Activated CD4-positive, alpha-beta memory T cell treated with anti-CD3 and anti-CD28 coated beads, Interleukin-2, amount 10 ng/mL, durations not matched to agents 7 days and 5 days (primary cell): Measurements from ENCODE around the gene PCSK5. TPM values are rescaled to one million over a fixed set of nuclear protein-coding genes. Genes with fewer than 3 reads are reported as not detected.

ENCODE experiments used
- CTCF ChIA-PET: fragments of 350-600 bp; sonication (Branson Sonifier 250); formaldehyde crosslinking; loops from one replicate; lab custom pipeline; 2021; ENCODE audit warnings: antibody characterized with exemption, inconsistent platforms; lab: Charles Lee
- POLR2A ChIA-PET: fragments of 350-600 bp; sonication (Branson Sonifier 250); formaldehyde crosslinking; loops from one replicate; lab custom pipeline; 2021; ENCODE audit warnings: antibody characterized with exemption; lab: Charles Lee
- DNase-seq: peaks from one replicate; pipeline ENCODE4 v3.0.0-alpha.2; 2020
- H3K27ac Mint-ChIP-seq: one replicate; pipeline ENCODE4 v1.8.0; 2021; ENCODE audit warnings: mild to moderate bottlenecking, mixed read lengths
- H3K27me3 Mint-ChIP-seq: one replicate; pipeline ENCODE4 v1.8.0; 2021; ENCODE audit warnings: mixed read lengths
- H3K36me3 Mint-ChIP-seq: one replicate; pipeline ENCODE4 v1.8.0; 2021; ENCODE audit warnings: low read depth, mixed read lengths
- H3K4me1 Mint-ChIP-seq: one replicate; pipeline ENCODE4 v1.8.0; 2021; ENCODE audit warnings: mixed read lengths
- H3K4me3 Mint-ChIP-seq: one replicate; pipeline ENCODE4 v1.8.0; 2021; ENCODE audit warnings: mild to moderate bottlenecking, mixed read lengths
- H3K9me3 Mint-ChIP-seq: one replicate; pipeline ENCODE4 v1.8.0; 2021; ENCODE audit warnings: mixed read lengths
- total RNA-seq, 2 experiments: library from RNA; stranded (reverse); gene quantifications; one replicate each; pipeline ENCODE4 v1.2.3, GENCODE V29; 2021

The PCSK5 gene
- total RNA-seq, 2 experiments from 2014 or later: 1.2 to 1.7 TPM

DNA sequence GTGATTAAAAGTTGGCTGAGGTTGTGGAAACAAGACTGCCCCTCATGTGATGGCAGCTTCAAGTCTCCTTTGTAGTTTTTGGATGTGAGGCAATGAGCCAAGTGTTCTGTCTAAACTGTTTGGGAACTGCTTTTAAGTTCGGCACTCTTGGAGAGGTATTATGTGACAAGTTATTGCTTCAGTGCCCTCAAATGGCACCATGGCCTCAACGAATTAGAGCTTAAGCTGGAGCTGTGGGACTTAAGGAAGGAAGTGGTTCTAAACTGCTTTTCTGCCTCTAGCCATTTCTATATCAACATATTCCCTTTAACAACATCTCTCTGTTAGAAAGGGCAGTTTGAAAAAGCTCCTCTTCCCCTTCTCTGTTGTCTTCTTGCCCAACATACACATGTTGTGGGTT is 276.1 kb downstream of the PCSK5 start:
- Mint-ChIP-seq H3K27me3 (no peaks in the 10 kb centered on the region), H3K9me3 (no peaks in the 10 kb centered on the region), H3K36me3 (no peaks in the 10 kb centered on the region), H3K4me3 (no peak overlapping the region), H3K4me1 (no peaks in the 10 kb centered on the region), H3K27ac (no peak overlapping the region)
- ChIA-PET POLR2A (no interaction called here), CTCF (interaction anchor here (0.8 kb wide), 1 partner anchor 10 kb away, joined by 3 read pairs; no protein-coding TSS in a partner anchor)
- DNase-seq: no peak

DNA sequence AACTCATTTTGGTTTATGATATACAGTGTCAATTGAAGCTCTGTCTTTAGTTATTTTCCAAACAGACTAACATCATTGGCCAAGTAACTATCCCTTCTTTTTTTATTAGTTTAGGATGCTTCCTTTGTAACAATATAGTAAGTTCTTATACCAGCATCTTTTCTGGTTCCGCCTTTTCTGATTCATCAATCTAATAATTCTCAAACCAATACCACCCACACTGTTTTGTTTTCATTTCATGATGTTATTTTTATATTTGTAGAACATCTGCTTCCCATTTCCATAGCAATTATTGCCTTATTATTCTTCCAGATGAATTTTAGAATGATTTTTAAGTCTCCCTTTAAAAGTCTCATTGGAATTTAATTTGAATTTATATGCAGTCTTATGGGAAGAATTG is 285.7 kb downstream of the PCSK5 start:
- peaks cover 6% of the 10 kb centered on the region for H3K4me1 Mint-ChIP-seq
- H3K9me3 Mint-ChIP-seq: peaks cover 2% of the 10 kb centered on the region
- H3K27ac Mint-ChIP-seq: no peak overlapping the region
- CTCF ChIA-PET: no interaction called here
- no peak overlapping the region for H3K4me3 Mint-ChIP-seq
- no peaks in the 10 kb centered on the region for H3K36me3 Mint-ChIP-seq
- POLR2A ChIA-PET: no interaction called here
- no peaks in the 10 kb centered on the region for H3K27me3 Mint-ChIP-seq
- no peak for DNase-seq

DNA sequence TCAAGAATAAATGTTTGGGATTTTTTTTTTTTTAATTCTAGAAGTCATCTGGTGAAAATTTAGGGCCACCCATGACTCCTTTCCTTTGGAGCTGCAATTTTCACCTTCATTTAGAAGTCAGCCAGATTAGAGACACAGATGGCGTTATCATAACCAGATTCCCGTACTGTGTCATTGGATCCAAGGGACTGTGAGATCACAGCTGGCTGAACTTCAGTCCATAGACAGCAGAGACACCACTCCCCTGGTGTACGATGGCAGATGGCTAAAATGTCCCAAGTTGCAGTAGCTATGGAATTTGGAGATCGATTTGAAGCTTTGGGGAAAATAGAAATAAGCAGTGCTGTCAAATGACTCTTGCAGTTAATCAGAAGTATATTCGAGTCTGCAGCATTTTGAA is 287.5 kb downstream of the PCSK5 start:
- no peak overlapping the region for H3K27ac Mint-ChIP-seq
- DNase-seq: no peak
- no peaks in the 10 kb centered on the region for H3K27me3 Mint-ChIP-seq
- POLR2A ChIA-PET: no interaction called here
- H3K9me3 Mint-ChIP-seq: peaks cover 2% of the 10 kb centered on the region
- H3K4me3 Mint-ChIP-seq: no peak overlapping the region
- H3K4me1 Mint-ChIP-seq: peaks cover 12% of the 10 kb centered on the region
- no peaks in the 10 kb centered on the region for H3K36me3 Mint-ChIP-seq
- CTCF ChIA-PET: no interaction called here

DNA sequence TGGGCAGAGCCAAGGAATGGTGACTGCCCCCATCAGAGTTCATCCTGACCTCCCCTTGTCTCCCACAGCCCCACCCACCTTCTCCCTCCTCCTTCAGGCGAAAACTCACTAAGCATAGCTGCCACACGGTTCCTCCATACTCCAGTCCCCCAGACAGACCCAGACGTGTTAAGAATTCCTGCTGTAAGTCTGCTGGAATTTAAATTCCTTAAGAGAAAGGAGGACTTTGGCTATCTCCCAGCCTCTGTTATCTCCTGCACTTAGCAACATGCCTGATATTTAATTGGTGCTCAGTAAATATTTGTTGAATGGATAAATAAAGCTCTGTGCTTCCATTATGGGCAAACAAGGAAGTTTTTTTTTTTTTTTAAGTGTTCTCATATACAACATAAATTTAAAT is 290.1 kb downstream of the PCSK5 start:
- ChIA-PET POLR2A (no interaction called here), CTCF (no interaction called here)
- no peaks in the 10 kb centered on the region for H3K9me3 Mint-ChIP-seq
- H3K36me3 Mint-ChIP-seq: no peaks in the 10 kb centered on the region
- no peak overlapping the region for H3K27ac Mint-ChIP-seq
- DNase-seq: no peak
- H3K4me3 Mint-ChIP-seq: no peak overlapping the region
- peaks cover 12% of the 10 kb centered on the region for H3K4me1 Mint-ChIP-seq
- H3K27me3 Mint-ChIP-seq: no peaks in the 10 kb centered on the region

DNA sequence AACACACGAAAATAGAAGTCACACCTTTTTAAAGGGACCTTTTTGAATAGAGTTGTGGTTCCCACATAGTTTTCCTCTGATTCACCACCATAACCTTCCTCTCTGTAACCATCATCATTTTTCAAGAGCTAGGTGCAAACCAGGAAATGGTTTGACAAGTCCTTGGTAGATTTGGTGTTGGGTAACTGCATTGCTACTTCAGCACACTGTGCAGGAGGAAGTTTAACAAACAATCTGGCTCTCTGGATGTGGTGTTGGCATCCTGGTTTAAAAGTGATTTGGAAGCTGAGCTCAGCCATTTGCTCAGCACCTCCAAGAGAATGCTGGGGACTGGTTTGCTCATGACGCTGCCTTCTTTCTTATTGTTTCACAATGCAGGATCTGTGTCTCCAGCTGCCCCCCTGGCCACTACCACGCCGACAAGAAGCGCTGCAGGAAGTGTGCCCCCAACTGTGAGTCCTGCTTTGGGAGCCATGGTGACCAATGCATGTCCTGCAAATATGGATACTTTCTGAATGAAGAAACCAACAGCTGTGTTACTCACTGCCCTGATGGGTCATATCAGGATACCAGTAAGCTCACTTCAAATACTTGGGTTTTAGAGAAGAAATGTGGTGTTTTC is 290.7 kb downstream of the PCSK5 start:
- CTCF ChIA-PET: no interaction called here
- no peaks in the 10 kb centered on the region for H3K9me3 Mint-ChIP-seq
- DNase-seq: no peak

DNA sequence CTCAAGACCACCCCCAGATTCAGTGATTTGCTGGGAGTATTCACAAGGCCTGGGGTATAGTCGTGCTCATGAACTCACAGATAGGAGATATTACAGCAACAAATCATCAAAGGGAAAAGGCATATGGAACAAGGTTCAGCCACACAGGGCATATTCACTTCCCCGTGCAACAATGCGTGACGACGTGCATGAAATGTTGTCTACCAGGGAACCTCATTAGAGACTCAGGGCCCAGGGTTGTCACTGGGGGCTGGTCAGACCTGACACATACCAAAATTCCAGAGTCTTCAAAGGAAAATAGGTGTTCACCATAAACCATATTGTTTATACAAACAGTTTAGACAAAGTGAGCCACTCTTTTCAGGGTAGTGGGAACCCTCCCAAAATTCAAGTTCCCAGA is 291.3 kb downstream of the PCSK5 start:
- no peaks in the 10 kb centered on the region for H3K36me3 Mint-ChIP-seq
- H3K9me3 Mint-ChIP-seq: no peaks in the 10 kb centered on the region
- no peak overlapping the region for H3K4me3 Mint-ChIP-seq
- peaks cover 12% of the 10 kb centered on the region for H3K4me1 Mint-ChIP-seq
- H3K27me3 Mint-ChIP-seq: no peaks in the 10 kb centered on the region
- ChIA-PET CTCF (no interaction called here), POLR2A (no interaction called here)
- H3K27ac Mint-ChIP-seq: no peak overlapping the region
- no peak for DNase-seq

More for the DNA sequence above, 290.7 kb downstream of the PCSK5 start:
- H3K36me3 Mint-ChIP-seq: no peaks in the 10 kb centered on the region
- H3K27ac Mint-ChIP-seq: no peak overlapping the region
- POLR2A ChIA-PET: no interaction called here
- peaks cover 12% of the 10 kb centered on the region for H3K4me1 Mint-ChIP-seq
- H3K4me3 Mint-ChIP-seq: no peak overlapping the region
- no peaks in the 10 kb centered on the region for H3K27me3 Mint-ChIP-seq

DNA sequence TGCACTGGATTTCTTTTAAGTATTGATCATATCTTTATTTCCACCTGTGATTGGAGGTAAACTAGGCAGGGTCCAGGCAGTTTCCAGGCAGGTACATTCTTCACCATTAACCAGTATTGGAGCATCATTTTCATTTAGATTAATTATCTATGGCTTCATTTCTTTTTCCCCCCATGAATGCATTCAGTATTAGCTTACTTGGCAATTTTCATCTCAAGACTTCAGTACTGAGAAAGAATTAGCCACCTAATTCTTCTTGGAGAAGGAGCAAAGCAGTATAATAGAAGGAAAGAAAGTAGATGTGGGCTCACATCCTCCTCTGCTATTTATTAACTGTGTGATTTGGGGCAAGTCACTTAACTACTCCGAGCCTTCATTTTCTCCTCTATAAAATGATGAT is 295.0 kb downstream of the PCSK5 start:
- H3K36me3 Mint-ChIP-seq: no peaks in the 10 kb centered on the region
- no peak overlapping the region for H3K4me3 Mint-ChIP-seq
- DNase-seq: no peak
- H3K4me1 Mint-ChIP-seq: peaks cover 12% of the 10 kb centered on the region
- CTCF ChIA-PET: no interaction called here
- no peaks in the 10 kb centered on the region for H3K9me3 Mint-ChIP-seq
- H3K27me3 Mint-ChIP-seq: no peaks in the 10 kb centered on the region
- POLR2A ChIA-PET: no interaction called here
- H3K27ac Mint-ChIP-seq: no peak overlapping the region

DNA sequence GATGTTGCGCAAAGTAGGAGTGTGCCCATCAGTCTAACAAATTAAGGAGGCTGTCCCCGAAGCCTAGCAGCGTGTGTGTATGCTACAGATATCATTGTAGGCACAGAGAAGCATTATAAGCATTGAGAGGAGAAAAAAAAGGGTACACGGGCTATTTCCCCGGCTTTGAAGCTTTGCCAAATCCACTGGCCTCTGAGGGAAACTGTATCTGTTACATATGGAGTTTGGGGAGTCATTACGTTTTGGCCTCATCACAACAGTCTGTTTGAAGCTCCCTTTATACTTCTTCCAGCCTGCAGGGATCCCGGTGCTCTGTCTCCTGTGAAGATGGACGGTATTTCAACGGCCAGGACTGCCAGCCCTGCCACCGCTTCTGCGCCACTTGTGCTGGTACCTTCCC is 297.8 kb downstream of the PCSK5 start:
- no peak overlapping the region for H3K4me3 Mint-ChIP-seq
- no peaks in the 10 kb centered on the region for H3K36me3 Mint-ChIP-seq
- H3K27ac Mint-ChIP-seq: no peak overlapping the region
- no peaks in the 10 kb centered on the region for H3K4me1 Mint-ChIP-seq
- CTCF ChIA-PET: no interaction called here
- no peak for DNase-seq
- POLR2A ChIA-PET: no interaction called here
- no peaks in the 10 kb centered on the region for H3K27me3 Mint-ChIP-seq
- no peaks in the 10 kb centered on the region for H3K9me3 Mint-ChIP-seq

DNA sequence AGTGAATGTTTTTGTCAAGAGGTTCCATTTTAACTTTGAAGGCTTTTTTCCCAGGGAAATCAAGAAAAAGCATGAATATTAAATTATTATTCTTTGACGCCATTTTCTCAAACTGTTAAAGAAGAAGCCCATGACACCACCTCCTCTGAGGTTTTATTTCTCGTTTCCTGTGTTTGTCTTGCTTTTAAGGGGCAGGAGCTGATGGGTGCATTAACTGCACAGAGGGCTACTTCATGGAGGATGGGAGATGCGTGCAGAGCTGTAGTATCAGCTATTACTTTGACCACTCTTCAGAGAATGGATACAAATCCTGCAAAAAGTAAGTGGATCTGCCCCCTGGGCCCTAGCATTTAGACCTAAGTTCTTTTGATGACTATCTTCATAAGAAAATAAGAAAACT is 298.4 kb downstream of the PCSK5 start:
- no peaks in the 10 kb centered on the region for H3K36me3 Mint-ChIP-seq
- H3K4me3 Mint-ChIP-seq: no peak overlapping the region
- no peaks in the 10 kb centered on the region for H3K9me3 Mint-ChIP-seq
- H3K27me3 Mint-ChIP-seq: no peaks in the 10 kb centered on the region
- POLR2A ChIA-PET: no interaction called here
- no peaks in the 10 kb centered on the region for H3K4me1 Mint-ChIP-seq
- DNase-seq: no peak
- CTCF ChIA-PET: no interaction called here
- no peak overlapping the region for H3K27ac Mint-ChIP-seq

DNA sequence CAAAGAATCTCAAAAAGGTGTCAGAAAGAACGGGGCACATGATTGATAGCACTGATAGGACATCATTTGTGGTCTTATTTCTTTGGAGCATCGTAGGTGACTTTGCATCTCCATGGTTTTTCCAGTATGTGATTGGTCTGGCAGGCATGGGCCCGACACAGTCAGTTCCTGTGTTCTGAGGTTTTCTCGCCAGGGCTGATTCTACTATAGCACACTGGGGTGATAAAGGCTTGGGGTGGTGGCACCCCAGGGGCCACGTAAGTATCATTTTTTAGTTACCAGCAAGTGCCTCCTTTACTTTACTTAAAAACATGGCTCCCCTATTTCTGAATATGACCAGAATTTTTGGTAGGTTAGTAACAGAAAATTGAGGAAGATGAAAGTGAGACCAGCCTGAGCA is 301.0 kb downstream of the PCSK5 start:
- no peaks in the 10 kb centered on the region for H3K27me3 Mint-ChIP-seq
- H3K4me3 Mint-ChIP-seq: no peak overlapping the region
- no peak for DNase-seq
- H3K4me1 Mint-ChIP-seq: no peaks in the 10 kb centered on the region
- CTCF ChIA-PET: no interaction called here
- H3K36me3 Mint-ChIP-seq: no peaks in the 10 kb centered on the region
- no peaks in the 10 kb centered on the region for H3K9me3 Mint-ChIP-seq
- H3K27ac Mint-ChIP-seq: no peak overlapping the region
- POLR2A ChIA-PET: no interaction called here

DNA sequence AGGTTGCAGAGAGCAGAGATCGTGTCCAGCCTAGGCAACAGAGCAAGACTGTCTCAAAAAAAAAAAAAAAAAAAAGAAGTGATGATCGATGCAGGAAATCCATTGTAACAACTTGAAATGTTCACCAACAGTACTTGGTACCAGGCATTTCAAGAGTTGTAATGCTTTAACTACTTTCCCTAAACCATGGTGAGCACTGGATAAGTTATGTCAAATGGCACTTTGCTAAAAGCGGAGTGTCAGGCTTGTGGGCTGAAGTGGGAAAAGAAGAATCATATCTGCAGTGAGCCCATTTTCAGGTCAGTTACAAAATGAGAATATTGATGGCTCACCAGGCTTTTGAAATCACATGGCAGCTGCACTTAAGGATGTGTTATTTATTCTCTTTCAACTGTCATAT is 301.5 kb downstream of the PCSK5 start:
- CTCF ChIA-PET: no interaction called here
- no peaks in the 10 kb centered on the region for H3K4me1 Mint-ChIP-seq
- no peaks in the 10 kb centered on the region for H3K9me3 Mint-ChIP-seq
- POLR2A ChIA-PET: no interaction called here
- no peaks in the 10 kb centered on the region for H3K36me3 Mint-ChIP-seq
- DNase-seq: no peak
- H3K27me3 Mint-ChIP-seq: no peaks in the 10 kb centered on the region
- H3K4me3 Mint-ChIP-seq: no peak overlapping the region
- H3K27ac Mint-ChIP-seq: no peak overlapping the region

DNA sequence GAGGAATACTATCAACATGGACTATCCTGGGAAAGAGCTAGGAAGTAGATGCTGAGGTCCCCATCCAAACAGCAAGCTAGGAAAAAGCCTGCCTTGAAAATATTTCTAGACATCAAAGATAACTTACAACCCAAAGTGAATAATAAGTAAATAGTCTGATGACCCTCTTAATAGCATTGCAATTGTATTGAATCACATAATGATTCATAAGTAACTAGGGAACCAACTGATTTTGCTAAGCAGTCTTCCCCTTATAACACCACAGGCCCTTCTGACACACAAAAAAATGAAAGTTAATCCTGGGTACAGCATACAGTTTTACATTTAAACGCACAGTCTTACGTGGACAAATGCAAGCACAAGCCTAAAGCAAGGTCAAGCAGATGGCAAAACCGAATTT is 304.4 kb downstream of the PCSK5 start:
- H3K4me3 Mint-ChIP-seq: no peak overlapping the region
- H3K27me3 Mint-ChIP-seq: no peaks in the 10 kb centered on the region
- POLR2A ChIA-PET: no interaction called here
- H3K27ac Mint-ChIP-seq: no peak overlapping the region
- no peaks in the 10 kb centered on the region for H3K9me3 Mint-ChIP-seq
- DNase-seq: no peak
- H3K4me1 Mint-ChIP-seq: no peaks in the 10 kb centered on the region
- CTCF ChIA-PET: no interaction called here
- no peaks in the 10 kb centered on the region for H3K36me3 Mint-ChIP-seq

DNA sequence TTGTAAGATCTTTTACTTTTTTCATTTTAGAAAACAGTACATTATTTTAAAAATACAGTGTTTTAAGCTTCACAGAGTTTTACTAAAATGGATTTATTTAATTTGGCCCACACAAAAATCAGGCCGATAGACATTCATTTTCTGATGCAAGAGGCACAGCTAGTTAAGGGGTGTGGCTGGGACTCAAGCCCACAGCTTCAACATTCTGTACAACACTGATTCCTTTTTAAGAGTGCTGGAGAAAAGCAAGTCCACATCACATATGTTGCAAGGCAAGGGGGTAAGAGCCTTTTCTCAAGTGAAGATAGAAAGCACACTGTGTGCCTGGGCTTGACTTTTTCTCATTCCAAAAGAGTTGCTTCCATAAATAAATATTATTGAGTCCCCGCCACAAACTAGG is 307.9 kb downstream of the PCSK5 start:
- POLR2A ChIA-PET: no interaction called here
- no peaks in the 10 kb centered on the region for H3K9me3 Mint-ChIP-seq
- peaks cover 4% of the 10 kb centered on the region for H3K27me3 Mint-ChIP-seq
- no peaks in the 10 kb centered on the region for H3K36me3 Mint-ChIP-seq
- H3K4me1 Mint-ChIP-seq: no peaks in the 10 kb centered on the region
- H3K4me3 Mint-ChIP-seq: no peak overlapping the region
- CTCF ChIA-PET: no interaction called here
- no peak overlapping the region for H3K27ac Mint-ChIP-seq
- DNase-seq: no peak

DNA sequence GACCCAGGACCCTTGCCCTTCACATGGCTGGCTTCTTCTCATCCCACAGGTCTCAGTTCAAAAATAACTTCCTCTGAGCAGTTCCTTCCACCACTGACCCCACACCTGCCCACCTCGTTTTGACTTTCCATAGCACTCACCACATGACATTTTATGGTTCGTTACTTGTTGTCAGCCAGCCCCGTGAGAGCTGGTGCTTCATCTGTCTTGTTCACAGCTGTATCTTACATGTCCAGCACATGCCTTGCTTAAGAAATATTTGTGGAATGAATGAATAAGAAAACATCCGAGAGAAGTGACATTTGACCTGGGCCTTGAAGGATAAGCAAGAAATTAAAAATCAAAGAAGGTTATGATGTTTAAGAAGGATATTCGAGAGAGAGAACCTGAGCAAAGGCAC is 309.8 kb downstream of the PCSK5 start:
- no peak for DNase-seq
- no peaks in the 10 kb centered on the region for H3K4me1 Mint-ChIP-seq
- no peak overlapping the region for H3K27ac Mint-ChIP-seq
- H3K36me3 Mint-ChIP-seq: no peaks in the 10 kb centered on the region
- CTCF ChIA-PET: no interaction called here
- H3K4me3 Mint-ChIP-seq: no peak overlapping the region
- POLR2A ChIA-PET: no interaction called here
- no peaks in the 10 kb centered on the region for H3K9me3 Mint-ChIP-seq
- peaks cover 5% of the 10 kb centered on the region for H3K27me3 Mint-ChIP-seq
